RWPE1 (cell line): Measurements from ENCODE around the gene FAM174B.

Experiments
- CTCF ChIA-PET: fragments of 350-600 bp; sonication (Branson Sonifier 250); formaldehyde crosslinking; extraction: SDS; loops from one replicate; lab custom pipeline; 2021; lab: Yijun Ruan, JAX
- POLR2A ChIA-PET: fragments of 400-600 bp; formaldehyde crosslinking; extraction: SDS; loops from one replicate; lab custom pipeline; 2020; ENCODE audit warnings: antibody characterized with exemption; ENCODE audit not compliant: low non-redundant PET; lab: Yijun Ruan, JAX
- DNase-seq: peaks from one replicate; pipeline ENCODE4 v3.0.0; 2012; ENCODE audit warnings: low spot score
- H3K27ac ChIP-seq: fragments of 450-650 bp; 2 replicates; pipeline ENCODE4 v1.5.1; 2017
- TF ChIP-seq, protein P1 (sequence below): fragments of 450-650 bp; conservative IDR thresholded peaks from 2 replicates; pipeline ENCODE4 v1.5.1; 2017; ENCODE audit warnings: low read depth, mild to moderate bottlenecking

FAM174B gene

GRCh38 chr15:92674347-92674746, 18.8 kb upstream of the FAM174B start:
- ChIA-PET CTCF (no interaction called here), POLR2A (no interaction called here)
- no peak for DNase-seq
- H3K27ac ChIP-seq, result no peak overlapping the region
- TF ChIP-seq, protein P1, sequence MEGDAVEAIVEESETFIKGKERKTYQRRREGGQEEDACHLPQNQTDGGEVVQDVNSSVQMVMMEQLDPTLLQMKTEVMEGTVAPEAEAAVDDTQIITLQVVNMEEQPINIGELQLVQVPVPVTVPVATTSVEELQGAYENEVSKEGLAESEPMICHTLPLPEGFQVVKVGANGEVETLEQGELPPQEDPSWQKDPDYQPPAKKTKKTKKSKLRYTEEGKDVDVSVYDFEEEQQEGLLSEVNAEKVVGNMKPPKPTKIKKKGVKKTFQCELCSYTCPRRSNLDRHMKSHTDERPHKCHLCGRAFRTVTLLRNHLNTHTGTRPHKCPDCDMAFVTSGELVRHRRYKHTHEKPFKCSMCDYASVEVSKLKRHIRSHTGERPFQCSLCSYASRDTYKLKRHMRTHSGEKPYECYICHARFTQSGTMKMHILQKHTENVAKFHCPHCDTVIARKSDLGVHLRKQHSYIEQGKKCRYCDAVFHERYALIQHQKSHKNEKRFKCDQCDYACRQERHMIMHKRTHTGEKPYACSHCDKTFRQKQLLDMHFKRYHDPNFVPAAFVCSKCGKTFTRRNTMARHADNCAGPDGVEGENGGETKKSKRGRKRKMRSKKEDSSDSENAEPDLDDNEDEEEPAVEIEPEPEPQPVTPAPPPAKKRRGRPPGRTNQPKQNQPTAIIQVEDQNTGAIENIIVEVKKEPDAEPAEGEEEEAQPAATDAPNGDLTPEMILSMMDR, result no peak

DNA sequence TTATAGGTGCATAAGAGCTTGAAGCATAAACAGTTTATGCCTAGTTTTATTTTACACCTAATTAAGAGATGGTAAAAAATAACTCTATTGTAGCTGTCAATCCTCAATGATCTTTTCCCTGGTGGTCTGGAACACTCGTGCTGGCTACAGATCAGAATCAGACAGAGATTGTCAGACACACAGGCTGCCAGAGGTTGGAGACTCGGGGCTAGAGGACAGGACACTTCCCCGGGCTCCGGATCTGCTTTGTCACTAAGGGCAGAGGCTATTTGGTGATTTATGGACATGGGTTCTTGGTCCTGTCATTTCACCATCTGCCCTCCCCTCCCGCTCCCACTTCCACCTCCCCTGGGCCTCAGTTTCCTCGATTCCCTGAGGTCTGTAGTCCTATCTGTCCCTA, 16.5 kb upstream of the FAM174B start:
- TF ChIP-seq, protein P1, result no peak
- ChIA-PET CTCF (interaction anchor here (0.6 kb wide), 1 partner anchor 279 kb away, joined by 3 read pairs; the partner anchor contains the start of gene ST8SIA2), POLR2A (no interaction called here)
- no peak for DNase-seq
- H3K27ac ChIP-seq, result no peak overlapping the region

DNA sequence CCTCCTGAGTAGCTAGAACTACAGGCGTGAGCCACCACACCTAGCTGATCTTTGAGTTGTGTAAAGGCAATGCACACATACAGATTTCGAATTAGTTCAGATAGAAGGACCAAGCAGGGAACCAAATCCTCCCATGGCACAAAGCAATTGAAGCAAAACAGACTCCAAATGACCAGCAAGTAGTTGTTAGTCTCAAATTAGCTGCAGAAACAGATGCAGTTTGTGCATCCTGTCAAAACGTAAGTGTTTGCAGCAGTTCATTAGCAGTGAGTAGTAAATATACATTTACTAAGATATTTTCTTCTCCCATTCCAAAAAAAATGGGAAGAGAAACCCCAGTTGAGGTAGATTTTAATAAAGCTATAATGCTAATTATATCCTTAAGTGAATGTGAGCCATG, 15.8 kb upstream of the FAM174B start:
- H3K27ac ChIP-seq, result no peak overlapping the region
- TF ChIP-seq, protein P1, result no peak
- CTCF ChIA-PET, result no interaction called here
- DNase-seq, result no peak
- POLR2A ChIA-PET, result no interaction called here

DNA sequence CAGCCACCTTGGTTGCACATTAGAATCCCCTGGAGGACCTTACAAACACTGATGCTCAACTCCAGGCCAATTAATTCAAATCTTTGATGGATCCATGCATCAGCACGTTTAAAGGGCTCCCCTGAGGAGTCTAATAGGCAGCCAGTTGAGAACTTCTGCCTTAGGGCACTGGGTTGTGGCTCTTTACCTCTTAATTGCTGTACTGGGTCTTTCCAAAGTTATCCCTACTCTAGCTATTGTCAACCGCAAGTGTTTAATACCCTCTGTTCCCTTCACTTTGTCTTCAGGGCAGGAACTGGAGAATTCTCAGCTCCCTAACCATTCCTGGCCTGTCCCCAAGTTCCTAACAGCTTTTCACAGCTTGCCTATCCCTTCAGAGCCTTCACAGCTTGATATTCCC, 15.0 kb upstream of the FAM174B start:
- POLR2A ChIA-PET, result no interaction called here
- TF ChIP-seq, protein P1, result no peak
- DNase-seq, result no peak
- CTCF ChIA-PET, result interaction anchor here (0.7 kb wide), 1 partner anchor 1462 kb away, joined by 3 read pairs; no protein-coding TSS in a partner anchor
- no peak overlapping the region for H3K27ac ChIP-seq

DNA sequence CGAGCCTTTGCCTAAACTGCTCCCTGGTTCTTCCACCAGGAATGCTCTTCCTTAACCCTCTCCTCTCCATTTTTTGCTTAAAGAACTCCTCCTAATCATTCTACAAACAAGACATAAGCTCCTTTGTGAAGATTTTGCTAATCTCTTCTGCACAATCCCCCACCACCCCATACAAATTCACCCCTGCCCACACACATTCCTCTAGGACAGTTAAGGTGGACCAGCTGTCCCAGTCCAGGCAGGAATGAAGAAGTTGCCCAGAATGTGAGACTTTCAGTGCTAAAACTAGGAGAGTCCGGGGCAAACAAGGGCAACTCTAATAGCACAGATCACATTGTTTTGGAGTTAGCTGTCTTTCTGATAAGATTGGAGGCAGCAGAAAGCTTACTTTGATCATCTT, 13.9 kb upstream of the FAM174B start:
- CTCF ChIA-PET, result no interaction called here
- DNase-seq, result no peak
- TF ChIP-seq, protein P1, result no peak
- H3K27ac ChIP-seq, result no peak overlapping the region
- POLR2A ChIA-PET, result no interaction called here

GRCh38 chr15:92668620-92669019, 13.0 kb upstream of the FAM174B start:
- TF ChIP-seq, protein P1, result no peak
- POLR2A ChIA-PET, result interaction anchor here (0.5 kb wide), 1 partner anchor 24 kb away, joined by 7 read pairs; no protein-coding TSS in a partner anchor
- CTCF ChIA-PET, result no interaction called here

More at GRCh38 chr15:92668620-92669019, 13.0 kb upstream of the FAM174B start:
- DNase-seq, result no peak
- no peak overlapping the region for H3K27ac ChIP-seq
